K562 (cell line): Measurements from ENCODE around the gene SLC5A5. TPM values are rescaled to one million over a fixed set of nuclear protein-coding genes. Genes with fewer than 3 reads are reported as not detected.

Experiments used
- ADNP ChIP-seq: fragments of 200-800 bp; sonication (Bioruptor generic); IDR thresholded peaks from 2 replicates; pipeline ENCODE4 v1.6.1; 2016; ENCODE audit warnings: missing genetic modification characterization, missing compliant biosample characterization
- ETS2 ChIP-seq: IDR thresholded peaks from 2 replicates; pipeline ENCODE4 v1.6.1; 2016; ENCODE audit warnings: borderline replicate concordance, missing genetic modification characterization, mild to moderate bottlenecking, moderate library complexity, missing compliant biosample characterization; ENCODE audit not compliant: poor library complexity, severe bottlenecking
- HNRNPH1 ChIP-seq: fragments of 200-400 bp; formaldehyde crosslinking; optimal IDR thresholded peaks from 2 replicates; pipeline ENCODE3; 2017; ENCODE audit warnings: low read depth, mild to moderate bottlenecking, low read length, moderate library complexity
- KDM5B ChIP-seq: fragments of 200-600 bp; sonication (generic); IDR thresholded peaks from 2 replicates; pipeline ENCODE4 v1.6.1; 2012; ENCODE audit warnings: low read depth, mild to moderate bottlenecking, moderate library complexity, low read length, control low read depth, inconsistent platforms; ENCODE audit not compliant: insufficient replicate concordance
- MYNN ChIP-seq, 2 experiments: sonication (generic); formaldehyde crosslinking in 1 of 2; IDR thresholded peaks; 2 replicates each; pipeline versions ENCODE4 v1.5.0 to v1.6.1; 2016 to 2020; ENCODE audit warnings: antibody characterized with exemption in 1 of 2, missing genetic modification reagents in 1 of 2
- NUFIP1 ChIP-seq: fragments of 450-650 bp; IDR thresholded peaks from 2 replicates; pipeline ENCODE4 v1.6.1; 2018; ENCODE audit not compliant: partially characterized antibody
- ZC3H11A ChIP-seq: IDR thresholded peaks from 2 replicates; pipeline ENCODE4 v1.6.1; 2012; ENCODE audit warnings: low read depth, low read length, improper control_type of control experiment
- ZNF24 ChIP-seq: fragments of 450-650 bp; IDR thresholded peaks from 2 replicates; pipeline ENCODE4 v1.6.1; 2016
- ZNF347 ChIP-seq: fragments of 450-650 bp; formaldehyde crosslinking; IDR thresholded peaks from 2 replicates; pipeline ENCODE4 v1.4.0; 2020; ENCODE audit warnings: low read depth, mild to moderate bottlenecking, moderate library complexity
- ZNF408 ChIP-seq: fragments of 250-450 bp; sonication (Bioruptor Pico); IDR thresholded peaks from 2 replicates; pipeline ENCODE4 v1.4.0; 2020; ENCODE audit warnings: low read depth, mild to moderate bottlenecking, moderate library complexity
- ZNF431 ChIP-seq: sonication (generic); formaldehyde crosslinking; IDR thresholded peaks from 2 replicates; pipeline ENCODE4 v1.8.0; 2022; ENCODE audit warnings: mild to moderate bottlenecking, missing genetic modification reagents
- ZNF639 ChIP-seq, 2 experiments: fragments of 200-800 bp in 1 of 2; sonication (Bioruptor generic) in 1 of 2; sonication (generic) in 1 of 2; formaldehyde crosslinking in 1 of 2; IDR thresholded peaks in 1 of 2; conservative IDR thresholded peaks in 1 of 2; 2 replicates each; pipeline versions ENCODE4 v1.5.0 to v1.6.1; 2016 to 2020; ENCODE audit warnings: missing compliant biosample characterization in 1 of 2, missing genetic modification characterization in 1 of 2, missing genetic modification reagents in 1 of 2
- polyA plus RNA-seq, 8 experiments: library from polyadenylated mRNA; depleted of rRNA in 4 of 8; stranded (reverse) in 5 of 8; unstranded in 3 of 8; fragments of >200 nt; fragmentation: Nextera tagmentation in 2 of 8; fragmentation: Illumina TruSeq in 1 of 8; extraction: Ambion mirVana in 2 of 8; extraction: Trizol in 1 of 8; gene quantifications; 2 replicates each; pipeline versions ENCODE4 v1.2.1 to v1.2.3, GENCODE V29; 2011 to 2014; ENCODE audit warnings: inconsistent platforms in 1 of 8, missing spikeins in 1 of 8
- total RNA-seq, 7 experiments: library from RNA; depleted of rRNA in 6 of 7; stranded (reverse); fragments of >200 nt in 6 of 7; fragmentation: Illumina TruSeq in 2 of 7; extraction: Trizol in 2 of 7; gene quantifications; 2 replicates each; pipeline versions ENCODE4 v1.2.1 to v1.2.3, GENCODE V29; 2011 to 2021; ENCODE audit warnings: low replicate concordance in 1 of 7

Gene SLC5A5
- total and polyA plus RNA-seq, 9 of the 15 experiments (the other 6 are each of a cell fraction or from before 2014, with no cell fraction given), result 0.10 to 0.73 (median 0.23) TPM

DNA sequence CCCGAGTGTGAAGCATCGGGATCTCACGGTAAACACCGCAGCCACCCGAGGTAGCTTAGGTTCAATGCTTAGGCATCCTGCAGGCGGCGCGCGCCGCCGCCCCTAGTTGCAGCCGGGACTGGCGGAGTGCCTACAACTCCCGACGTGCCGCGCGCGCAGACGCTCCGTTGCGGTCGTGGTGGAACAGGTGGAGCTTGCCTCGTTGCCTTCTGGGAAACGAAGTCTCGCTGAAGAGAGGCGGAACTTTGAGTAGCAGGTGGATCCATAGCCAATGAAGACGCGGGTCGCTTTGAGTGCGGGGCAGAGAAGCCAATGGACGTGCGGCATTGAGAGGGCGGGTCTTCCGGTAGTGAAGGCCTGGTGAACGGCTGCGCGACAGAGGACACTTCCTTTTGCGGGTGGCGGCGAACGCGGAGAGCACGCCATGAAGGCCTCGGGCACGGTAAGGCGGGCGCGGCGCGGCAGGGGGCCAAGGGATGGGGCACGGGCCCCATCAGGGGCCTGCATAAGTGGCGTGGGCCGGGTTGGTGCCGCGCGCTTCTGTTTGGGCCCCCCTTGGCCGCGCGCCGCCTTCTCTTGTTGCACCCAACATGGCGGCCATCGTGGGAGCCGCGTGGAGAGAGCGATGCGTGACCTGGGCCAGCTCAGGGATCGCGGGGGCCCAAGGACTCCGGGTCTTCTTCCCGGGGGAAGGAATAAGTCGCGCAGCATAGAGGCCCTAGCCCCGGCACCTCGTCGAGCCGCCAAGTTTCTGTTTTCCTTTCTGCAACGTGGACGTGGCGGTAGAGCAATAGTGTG lies 12.0 kb upstream of the SLC5A5 start, which contains the start of gene RPL18A (continued):
- no peak for TF ChIP-seq ZNF347 (CRISPR knock-in tag)
- no peak for TF ChIP-seq ETS2
- no peak for TF ChIP-seq ZNF24
- no peak for TF ChIP-seq ZNF408 (CRISPR knock-in tag)
- TF ChIP-seq ZC3H11A, result no peak
- peak; percentile 88 for TF ChIP-seq KDM5B
- no peak for TF ChIP-seq HNRNPH1
- TF ChIP-seq ADNP, result no peak
- peak in 1 of 2 experiments; percentile 47; a peak in 1 of 4 replicates for TF ChIP-seq ZNF639 (CRISPR knock-in tag; conservative IDR thresholded peaks at IDR 0.05 in 1 of 2, IDR thresholded peaks at IDR 0.05 in 1 of 2)
- TF ChIP-seq ZNF431 (CRISPR knock-in tag), result peak; percentile 32; the same call in 1 of the 2 replicates
- TF ChIP-seq NUFIP1, result no peak
- TF ChIP-seq MYNN (IDR thresholded peaks at IDR 0.05), result no peak
- no peak for TF ChIP-seq MYNN (CRISPR knock-in tag; IDR thresholded peaks at IDR 0.05)
